Measurements from ENCODE around the gene CFAP97D1. TPM values are rescaled to one million over a fixed set of nuclear protein-coding genes. Genes with fewer than 3 reads are reported as not detected.

The CFAP97D1 gene
- total RNA-seq, 1 donor from 2014 or later = not detected

- H3K4me3 ChIP-seq = no peak overlapping the region
- TF ChIP-seq, protein P1, sequence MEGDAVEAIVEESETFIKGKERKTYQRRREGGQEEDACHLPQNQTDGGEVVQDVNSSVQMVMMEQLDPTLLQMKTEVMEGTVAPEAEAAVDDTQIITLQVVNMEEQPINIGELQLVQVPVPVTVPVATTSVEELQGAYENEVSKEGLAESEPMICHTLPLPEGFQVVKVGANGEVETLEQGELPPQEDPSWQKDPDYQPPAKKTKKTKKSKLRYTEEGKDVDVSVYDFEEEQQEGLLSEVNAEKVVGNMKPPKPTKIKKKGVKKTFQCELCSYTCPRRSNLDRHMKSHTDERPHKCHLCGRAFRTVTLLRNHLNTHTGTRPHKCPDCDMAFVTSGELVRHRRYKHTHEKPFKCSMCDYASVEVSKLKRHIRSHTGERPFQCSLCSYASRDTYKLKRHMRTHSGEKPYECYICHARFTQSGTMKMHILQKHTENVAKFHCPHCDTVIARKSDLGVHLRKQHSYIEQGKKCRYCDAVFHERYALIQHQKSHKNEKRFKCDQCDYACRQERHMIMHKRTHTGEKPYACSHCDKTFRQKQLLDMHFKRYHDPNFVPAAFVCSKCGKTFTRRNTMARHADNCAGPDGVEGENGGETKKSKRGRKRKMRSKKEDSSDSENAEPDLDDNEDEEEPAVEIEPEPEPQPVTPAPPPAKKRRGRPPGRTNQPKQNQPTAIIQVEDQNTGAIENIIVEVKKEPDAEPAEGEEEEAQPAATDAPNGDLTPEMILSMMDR (IDR thresholded peaks at IDR 0.05) = no peak
These were observed 18.8 kb downstream of the CFAP97D1 start for GRCh38 chr17:43799047-43799446.

GRCh38 chr17:43800736-43801135, 20.5 kb downstream of the CFAP97D1 start:
- ATAC-seq (no peak), DNase-seq (no peak)
- TF ChIP-seq, protein P1 (IDR thresholded peaks at IDR 0.05) = no peak
- intact Hi-C loops (cut with DNase I) = no loop called here
- Histone ChIP-seq H3K27ac (no peak overlapping the region), H3K36me3 (peaks cover 5% of the 10 kb centered on the region), H3K27me3 (ENCODE audit: low read depth) (no peaks in the 10 kb centered on the region), H3K4me3 (no peak overlapping the region), H3K9me3 (no peaks in the 10 kb centered on the region), H3K4me1 (no peaks in the 10 kb centered on the region)

More at GRCh38 chr17:43799047-43799446, 18.8 kb downstream of the CFAP97D1 start:
- DNase-seq (no peak), ATAC-seq (no peak)
- no peaks in the 10 kb centered on the region for H3K9me3 ChIP-seq
- no peak overlapping the region for H3K27ac ChIP-seq
- H3K4me1 ChIP-seq = no peaks in the 10 kb centered on the region
- intact Hi-C loops (cut with DNase I) = no loop called here
- H3K27me3 ChIP-seq (ENCODE audit: low read depth) = no peaks in the 10 kb centered on the region
- H3K36me3 ChIP-seq = no peaks in the 10 kb centered on the region

DNA sequence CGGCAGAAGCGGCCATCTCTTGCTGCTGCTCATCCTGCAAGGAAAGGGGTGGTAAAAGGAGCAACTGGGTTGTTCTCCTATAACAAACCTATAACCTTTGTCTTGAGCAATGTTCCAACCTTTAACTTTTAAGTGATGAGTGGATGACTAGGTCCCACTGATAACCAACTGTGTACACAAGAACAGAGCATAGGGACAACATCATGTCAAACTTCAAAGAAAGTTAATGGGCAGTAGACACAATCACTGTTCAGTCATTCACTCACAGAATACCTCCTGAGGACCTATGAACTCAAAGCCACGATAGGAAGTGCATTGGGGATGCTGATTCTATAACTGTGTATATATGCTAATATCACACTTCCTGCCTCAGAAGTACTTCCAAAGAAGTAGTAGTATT, 21.6 kb downstream of the CFAP97D1 start:
- ATAC-seq = no peak
- intact Hi-C loops (cut with DNase I) = no loop called here
- Histone ChIP-seq H3K36me3 (peaks cover 5% of the 10 kb centered on the region), H3K27ac (no peak overlapping the region), H3K9me3 (no peaks in the 10 kb centered on the region), H3K4me3 (no peak overlapping the region), H3K4me1 (no peaks in the 10 kb centered on the region), H3K27me3 (ENCODE audit: low read depth) (no peaks in the 10 kb centered on the region)
- no peak for DNase-seq
- TF ChIP-seq, protein P1 (IDR thresholded peaks at IDR 0.05) = no peak

GRCh38 chr17:43803758-43804157, 23.5 kb downstream of the CFAP97D1 start:
- Histone ChIP-seq H3K4me1 (no peaks in the 10 kb centered on the region), H3K9me3 (no peaks in the 10 kb centered on the region), H3K27ac (no peak overlapping the region), H3K27me3 (ENCODE audit: low read depth) (no peaks in the 10 kb centered on the region), H3K4me3 (no peak overlapping the region), H3K36me3 (peaks cover 13% of the 10 kb centered on the region)
- intact Hi-C loops (cut with DNase I) = no loop called here
- ATAC-seq (no peak), DNase-seq (no peak)
- TF ChIP-seq, protein P1 (IDR thresholded peaks at IDR 0.05) = no peak

GRCh38 chr17:43805117-43805516, 24.9 kb downstream of the CFAP97D1 start:
- H3K4me1 ChIP-seq = no peaks in the 10 kb centered on the region
- ATAC-seq = no peak
- no peak overlapping the region for H3K4me3 ChIP-seq
- no peak overlapping the region for H3K27ac ChIP-seq
- DNase-seq = no peak
- no peaks in the 10 kb centered on the region for H3K9me3 ChIP-seq
- H3K27me3 ChIP-seq (ENCODE audit: low read depth) = no peaks in the 10 kb centered on the region
- intact Hi-C loops (cut with DNase I) = no loop called here
- H3K36me3 ChIP-seq = peaks cover 20% of the 10 kb centered on the region
- TF ChIP-seq, protein P1 (IDR thresholded peaks at IDR 0.05) = no peak

GRCh38 chr17:43808076-43808475, 27.8 kb downstream of the CFAP97D1 start:
- Histone ChIP-seq H3K4me3 (no peak overlapping the region), H3K27me3 (ENCODE audit: low read depth) (no peaks in the 10 kb centered on the region), H3K4me1 (no peaks in the 10 kb centered on the region), H3K9me3 (no peaks in the 10 kb centered on the region), H3K27ac (no peak overlapping the region), H3K36me3 (peaks cover 25% of the 10 kb centered on the region)
- no peak for DNase-seq
- ATAC-seq = no peak
- TF ChIP-seq, protein P1 (IDR thresholded peaks at IDR 0.05) = no peak
- intact Hi-C loops (cut with DNase I) = no loop called here
